GM19468 (cell line): ENCODE measurements around the gene GPAT2.
"Not testable (repeated sequence)": the region's sequence is repeated elsewhere in the genome, so short reads cannot be mapped to it uniquely, and the experiment has no call there.

Source experiments
- ATAC-seq: cut with Tn5 transposase; IDR thresholded peaks from one replicate; pipeline ENCODE4 v1.9.1; 2021; ENCODE audit warnings: mild to moderate bottlenecking, moderate library complexity, moderate number of reproducible peaks; ENCODE audit not compliant: unreplicated experiment; ENCODE audit errors: extremely low read depth

Gene GPAT2

GRCh38 chr2:96065954-96066353, 31.2 kb upstream of the GPAT2 start:
- ATAC-seq = not testable (repeated sequence)

DNA sequence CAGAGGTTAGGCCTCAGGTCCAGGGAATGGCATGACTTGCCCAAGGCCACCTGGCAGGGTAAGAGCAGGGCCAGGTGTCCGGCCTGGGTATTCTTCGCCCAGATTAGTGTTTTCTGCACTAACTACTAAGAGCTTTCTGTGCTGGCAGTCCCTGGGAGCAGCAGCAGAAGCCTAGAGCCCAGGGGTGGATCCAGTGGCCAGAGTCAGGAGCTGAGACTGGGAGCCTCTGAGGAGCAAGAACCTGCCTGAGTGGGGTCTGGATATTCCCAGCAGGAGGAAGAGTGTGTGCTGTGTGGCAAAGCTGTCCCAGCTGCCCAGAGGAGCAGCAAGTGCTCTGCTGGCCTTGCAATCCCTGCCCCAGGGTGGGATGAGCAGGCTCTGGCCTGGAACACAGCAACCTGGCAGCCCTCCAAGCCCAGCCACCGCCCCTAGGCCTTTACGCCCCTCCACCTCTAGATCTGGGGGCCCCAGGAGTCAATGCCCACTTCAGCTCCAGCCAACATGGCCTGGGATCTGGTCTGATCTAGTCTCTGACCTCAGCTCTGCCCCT, 30.7 kb upstream of the GPAT2 start:
- ATAC-seq = no peak

GRCh38 chr2:96064760-96065159, 30.0 kb upstream of the GPAT2 start:
- not testable (repeated sequence) for ATAC-seq

GRCh38 chr2:96064047-96064675, 29.4 kb upstream of the GPAT2 start:
- not testable (repeated sequence) for ATAC-seq

- not testable (repeated sequence) for ATAC-seq
Observed at GRCh38 chr2:96063116-96063899, 28.6 kb upstream of the GPAT2 start.

DNA sequence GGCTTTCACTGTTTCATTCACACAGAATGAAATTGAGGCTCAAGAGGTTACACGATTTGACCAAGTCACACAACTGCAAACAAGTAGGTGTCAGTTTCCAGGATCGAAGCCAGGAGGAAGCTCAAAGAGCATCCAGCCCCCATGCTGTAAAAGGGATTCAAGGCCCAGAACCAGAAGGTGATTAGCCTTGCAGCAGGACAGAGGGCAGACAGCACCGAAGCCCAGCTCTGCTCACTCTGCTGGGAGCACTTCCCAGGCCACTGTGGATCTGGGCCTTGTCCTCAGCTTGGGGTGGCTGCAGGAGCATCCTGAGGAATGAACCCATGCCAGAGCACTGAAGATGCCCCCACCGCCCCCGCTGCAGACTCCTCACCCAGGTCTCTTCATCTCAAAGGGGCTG, 27.8 kb upstream of the GPAT2 start:
- ATAC-seq = not testable (repeated sequence)

- ATAC-seq = not testable (repeated sequence)
Observed at GRCh38 chr2:96061901-96062300, 27.2 kb upstream of the GPAT2 start.

DNA sequence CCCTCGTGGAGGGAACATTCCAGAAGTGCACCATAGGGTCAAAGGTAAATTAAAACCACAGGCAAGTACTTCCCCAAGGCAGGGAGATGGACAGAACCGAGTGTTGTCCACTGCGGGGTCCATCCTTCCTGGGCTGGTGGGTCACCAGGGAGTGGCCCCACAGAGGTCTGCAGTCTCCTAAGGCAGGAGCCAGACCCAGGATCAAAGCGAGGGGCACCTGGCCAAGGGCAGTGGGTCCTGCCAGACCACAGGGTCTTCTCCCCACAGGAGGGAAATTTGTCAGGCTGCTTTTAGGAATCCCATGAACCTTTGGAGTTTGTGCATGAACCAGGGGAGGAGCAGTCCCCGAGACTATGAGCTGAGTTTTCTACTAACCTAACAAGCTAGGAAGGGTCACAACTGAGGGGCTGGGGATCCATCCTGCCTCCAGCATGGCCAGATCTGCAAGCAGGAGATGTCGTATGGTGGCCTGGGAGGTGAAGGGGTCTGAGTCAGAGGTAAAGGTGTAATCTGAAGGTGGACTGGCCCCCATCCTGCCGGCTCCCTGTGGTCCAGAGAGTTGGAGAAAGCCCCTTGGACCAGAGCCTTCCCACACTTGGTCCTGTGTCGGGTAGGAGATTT, 26.6 kb upstream of the GPAT2 start:
- not testable (repeated sequence) for ATAC-seq

DNA sequence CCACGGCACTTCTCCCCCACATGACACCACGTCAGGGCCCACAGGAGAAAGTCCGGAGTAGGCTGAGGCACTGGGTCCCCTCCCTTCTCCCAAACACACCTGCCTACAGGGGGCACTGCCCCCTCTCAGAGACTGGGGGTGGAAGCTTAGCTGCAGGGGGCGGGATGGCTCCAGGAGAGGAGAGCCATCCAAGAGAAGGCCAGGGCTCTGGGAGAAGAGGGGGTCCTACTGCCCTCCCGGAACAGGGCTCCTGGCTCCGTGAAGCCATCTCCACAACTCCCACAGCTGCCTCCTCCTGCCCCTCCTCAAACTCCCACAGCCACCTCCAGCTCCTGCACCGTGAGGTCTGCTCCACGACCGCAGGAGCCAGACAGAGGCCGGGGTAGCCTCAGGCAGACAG, 25.6 kb upstream of the GPAT2 start:
- ATAC-seq = not testable (repeated sequence)

GRCh38 chr2:96059443-96059842, 24.7 kb upstream of the GPAT2 start:
- not testable (repeated sequence) for ATAC-seq

GRCh38 chr2:96055830-96056229, 21.1 kb upstream of the GPAT2 start:
- not testable (repeated sequence) for ATAC-seq

- not testable (repeated sequence) for ATAC-seq
Observed at GRCh38 chr2:96054537-96054936, 19.8 kb upstream of the GPAT2 start.

- not testable (repeated sequence) for ATAC-seq
Observed at GRCh38 chr2:96053385-96053784, 18.7 kb upstream of the GPAT2 start.

DNA sequence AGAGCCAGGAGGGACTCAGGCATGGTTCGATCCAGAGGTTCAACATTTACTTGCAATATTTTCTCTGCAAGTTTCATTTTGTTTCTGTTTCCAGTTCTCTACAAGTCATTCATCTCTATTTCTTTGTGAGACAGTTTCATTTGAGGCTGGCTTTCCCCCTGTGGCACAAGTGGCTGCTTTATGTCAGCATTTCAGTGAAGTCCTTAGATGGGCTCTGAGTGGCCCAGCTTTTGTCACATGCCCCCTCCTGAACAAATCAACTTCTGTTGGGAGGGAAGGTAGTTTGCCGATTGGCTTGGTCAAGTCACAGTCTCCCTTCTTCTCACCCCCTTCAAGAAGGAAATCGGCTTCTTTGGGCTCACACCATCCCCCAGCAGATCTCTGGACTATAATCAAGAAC, 17.9 kb upstream of the GPAT2 start:
- not testable (repeated sequence) for ATAC-seq

GRCh38 chr2:96049917-96050262, 15.2 kb upstream of the GPAT2 start:
- ATAC-seq = not testable (repeated sequence)

DNA sequence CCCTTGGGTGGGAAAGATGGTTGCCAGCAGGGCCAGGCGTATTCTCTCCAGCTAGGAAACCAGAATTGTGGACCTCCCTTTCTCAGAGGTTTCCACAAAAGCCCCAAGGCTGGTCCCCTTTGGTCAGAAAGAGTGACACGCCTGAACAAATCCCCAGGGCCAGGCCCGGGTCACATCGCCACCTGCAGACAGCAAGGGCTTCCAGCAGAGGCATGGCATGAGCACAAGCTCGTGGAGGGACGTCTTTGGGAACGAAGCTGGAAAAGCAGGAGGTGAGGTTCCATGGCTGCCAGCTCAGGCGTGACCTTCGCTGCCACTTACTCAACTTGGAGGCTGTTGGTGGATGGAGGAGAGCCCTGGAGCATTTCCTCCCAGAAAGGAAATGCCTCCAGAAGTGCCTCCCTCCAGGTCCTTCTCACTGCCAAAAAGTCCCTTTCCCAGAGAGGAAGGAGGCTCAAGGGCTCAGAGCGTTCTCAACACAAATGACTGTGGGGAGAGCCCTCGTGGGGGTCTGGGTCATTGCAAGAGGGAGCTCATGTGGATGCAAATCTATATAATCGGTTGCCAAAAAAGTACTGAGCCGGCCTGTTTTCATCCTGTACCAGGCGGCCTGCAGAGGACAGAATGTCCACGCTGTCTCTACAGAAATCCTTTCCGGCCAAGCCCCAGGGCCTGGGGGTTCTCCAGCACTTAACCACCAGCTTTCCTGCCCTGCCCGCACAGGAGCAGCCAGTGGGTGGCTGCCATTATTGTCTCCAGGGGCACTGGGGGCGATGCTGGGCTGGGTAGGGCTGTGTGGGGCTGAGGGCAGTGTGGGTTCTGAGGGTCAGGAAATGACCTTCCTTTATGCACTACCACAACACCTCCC, 14.6 kb upstream of the GPAT2 start:
- ATAC-seq = not testable (repeated sequence)

- not testable (repeated sequence) for ATAC-seq
Observed at GRCh38 chr2:96035554-96035953, 838 bp upstream of the GPAT2 start.

DNA sequence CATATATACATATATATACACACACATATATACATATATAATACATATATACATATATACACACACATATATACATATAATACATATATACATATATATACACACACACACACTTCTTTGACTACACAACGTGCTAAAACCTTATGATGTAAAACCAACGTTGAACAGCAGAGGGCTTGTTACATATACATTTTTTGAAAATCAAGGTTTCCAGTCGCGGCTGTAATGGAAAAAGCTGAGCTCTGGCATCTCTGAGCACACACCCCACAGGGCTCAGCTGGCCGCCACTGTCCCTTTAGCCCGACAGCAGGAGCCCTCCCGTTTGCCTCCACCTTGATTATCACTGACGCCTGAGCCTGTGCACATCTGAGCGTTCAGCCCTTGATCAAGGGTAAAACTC, 719 bp downstream of the GPAT2 start:
- ATAC-seq = not testable (repeated sequence)

- not testable (repeated sequence) for ATAC-seq
Observed at GRCh38 chr2:96027725-96028325, 6.9 kb downstream of the GPAT2 start.

- not testable (repeated sequence) for ATAC-seq
Observed at GRCh38 chr2:96025755-96026154, 9.0 kb downstream of the GPAT2 start.
